Thyroid gland (tissue), 4 donors: ENCODE measurements around the gene ZNF326. TPM values are rescaled to one million over a fixed set of nuclear protein-coding genes. Genes with fewer than 3 reads are reported as not detected.

Experiments used
- DNase-seq, 2 donors: peaks; one replicate each; pipeline ENCODE4 v3.0.0-alpha.2; 2019
- H3K27ac ChIP-seq, 3 donors: fragments of 200-600 bp; sonication (generic); 1 replicate in 2 of 3; 2 replicates in 1 of 3; pipeline ENCODE4 v1.5.1; 2016 to 2019; ENCODE audit warnings: mild to moderate bottlenecking in 1 of 3, moderate library complexity in 1 of 3
- H3K27me3 ChIP-seq: fragments of 200-600 bp; sonication (generic); one replicate; pipeline ENCODE4 v1.5.1; 2019
- H3K36me3 ChIP-seq, 2 donors: fragments of 200-600 bp; sonication (generic); one replicate each; pipeline ENCODE4 v1.5.1; 2016 to 2019
- H3K4me1 ChIP-seq, 2 donors: fragments of 200-600 bp; sonication (generic); one replicate each; pipeline ENCODE4 v1.5.1; 2017 to 2019
- H3K4me3 ChIP-seq, 3 donors: fragments of 200-600 bp; sonication (generic); replicated peaks in 1 of 3; 1 replicate in 2 of 3; 2 replicates in 1 of 3; pipeline ENCODE4 v1.5.1; 2016; ENCODE audit warnings: mild to moderate bottlenecking in 1 of 3
- H3K9me3 ChIP-seq: fragments of 200-600 bp; sonication (generic); one replicate; pipeline ENCODE4 v1.5.1; 2017
- POLR2A ChIP-seq, 2 donors: fragments of 450-650 bp; IDR thresholded peaks; one replicate each; pipeline ENCODE4 v1.6.1; 2017; ENCODE audit warnings: antibody characterized with exemption in 2 of 2, mild to moderate bottlenecking in 2 of 2, moderate library complexity in 1 of 2
- WGBS, 2 donors: methylation state at CpG; one replicate each; pipeline ENCODE4 v1.1.5; 2017; 5-methylcytosine and 5-hydroxymethylcytosine counted together
- intact Hi-C: fragments of 100-400 bp; cut with DNase I; formaldehyde crosslinking; loops from one replicate; pipeline ENCODE4 v1.15.1; 2023
- total RNA-seq, 4 donors: library from RNA; depleted of rRNA; stranded (reverse); fragments of >200 nt; gene quantifications; one replicate each; pipeline ENCODE4 v1.2.3, GENCODE V29; 2016
- TF ChIP-seq, protein P1 (sequence below), 6 experiments: fragments of 200-600 bp in 3 of 6; fragments of 450-650 bp in 3 of 6; sonication (generic) in 3 of 6; IDR thresholded peaks; one replicate each; pipeline ENCODE4 v1.5.1; 2016 to 2019; ENCODE audit warnings: antibody characterized with exemption in 6 of 6, mild to moderate bottlenecking in 2 of 6, inconsistent platforms in 1 of 6, moderate library complexity in 1 of 6

ZNF326 gene
- total RNA-seq, 4 donors from 2014 or later = 19.5 to 34.2 (median 21.5) TPM

DNA sequence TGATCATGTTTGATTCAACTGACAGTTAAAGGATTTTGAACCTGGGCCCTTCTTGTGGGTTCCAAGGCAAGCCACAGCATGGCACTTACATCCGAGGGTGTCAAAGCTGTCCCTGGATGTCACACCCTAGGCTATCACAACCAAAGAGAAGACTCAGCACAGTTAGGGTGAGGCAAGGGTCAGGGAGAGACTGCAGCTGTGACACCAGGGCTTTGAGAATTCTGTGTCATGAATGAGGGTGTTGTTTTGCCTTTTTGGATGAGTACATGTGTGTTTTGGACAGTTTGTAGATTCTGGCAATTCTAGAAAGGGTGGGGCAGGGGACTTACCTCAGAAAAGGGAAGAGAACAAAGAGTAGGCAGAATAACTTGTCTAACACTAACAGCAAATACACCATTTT lies 37.8 kb upstream of the ZNF326 start:
- 71 to 81% methylated on average over 1 of the region's 1 CpG for WGBS, 2 donors
- TF ChIP-seq, protein P1, sequence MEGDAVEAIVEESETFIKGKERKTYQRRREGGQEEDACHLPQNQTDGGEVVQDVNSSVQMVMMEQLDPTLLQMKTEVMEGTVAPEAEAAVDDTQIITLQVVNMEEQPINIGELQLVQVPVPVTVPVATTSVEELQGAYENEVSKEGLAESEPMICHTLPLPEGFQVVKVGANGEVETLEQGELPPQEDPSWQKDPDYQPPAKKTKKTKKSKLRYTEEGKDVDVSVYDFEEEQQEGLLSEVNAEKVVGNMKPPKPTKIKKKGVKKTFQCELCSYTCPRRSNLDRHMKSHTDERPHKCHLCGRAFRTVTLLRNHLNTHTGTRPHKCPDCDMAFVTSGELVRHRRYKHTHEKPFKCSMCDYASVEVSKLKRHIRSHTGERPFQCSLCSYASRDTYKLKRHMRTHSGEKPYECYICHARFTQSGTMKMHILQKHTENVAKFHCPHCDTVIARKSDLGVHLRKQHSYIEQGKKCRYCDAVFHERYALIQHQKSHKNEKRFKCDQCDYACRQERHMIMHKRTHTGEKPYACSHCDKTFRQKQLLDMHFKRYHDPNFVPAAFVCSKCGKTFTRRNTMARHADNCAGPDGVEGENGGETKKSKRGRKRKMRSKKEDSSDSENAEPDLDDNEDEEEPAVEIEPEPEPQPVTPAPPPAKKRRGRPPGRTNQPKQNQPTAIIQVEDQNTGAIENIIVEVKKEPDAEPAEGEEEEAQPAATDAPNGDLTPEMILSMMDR (IDR thresholded peaks at IDR 0.05) = no peak
- no peak for TF ChIP-seq POLR2A (IDR thresholded peaks at IDR 0.05)
- Histone ChIP-seq H3K4me1 (peaks cover 14 to 17% of the 10 kb centered on the region in 2 donors), H3K27ac (no peak overlapping the region), H3K9me3 (no peaks in the 10 kb centered on the region), H3K36me3 (no peaks in the 10 kb centered on the region), H3K27me3 (no peaks in the 10 kb centered on the region), H3K4me3 (no peak overlapping the region)
- intact Hi-C loops = loop anchor here (10.0 kb wide), 1 partner anchor 152 kb away; no protein-coding TSS in a partner anchor
- DNase-seq = no peak

DNA sequence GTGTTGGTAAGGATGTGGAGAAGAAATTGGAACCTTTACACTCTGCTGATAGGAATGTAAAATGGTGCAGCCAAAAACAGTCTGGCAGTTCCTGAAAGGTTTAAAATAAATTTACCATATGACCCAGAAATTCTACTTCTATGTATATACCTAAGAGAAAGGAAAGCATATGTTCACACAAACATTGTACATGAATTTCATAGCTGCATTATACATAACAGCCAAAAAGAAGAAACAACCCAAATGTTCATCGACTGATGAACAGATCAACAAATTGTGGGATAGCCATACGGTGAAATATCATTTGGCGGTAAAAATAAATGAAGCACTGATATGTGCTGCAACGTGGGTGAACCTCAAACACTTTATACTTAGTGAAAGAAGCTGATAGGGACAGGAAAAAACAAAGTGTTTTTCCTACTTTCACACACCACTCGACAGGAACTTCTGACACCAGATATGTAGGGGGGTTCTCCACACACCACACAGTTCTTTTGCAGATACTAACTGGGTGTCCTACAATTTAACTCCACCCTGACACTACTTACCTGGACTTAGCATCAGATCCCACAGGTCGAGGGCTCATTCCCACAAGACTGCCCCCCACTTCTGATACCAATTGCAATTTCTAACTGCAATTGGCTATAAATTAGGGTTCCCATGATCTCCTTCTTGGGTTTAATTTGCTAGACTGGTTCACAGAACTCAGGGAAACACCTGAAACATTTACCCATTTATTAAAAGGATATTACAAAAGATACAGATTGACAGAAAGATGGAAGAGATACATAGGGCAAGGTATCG lies 35.9 kb upstream of the ZNF326 start:
- Histone ChIP-seq H3K27ac (no peak overlapping the region), H3K4me3 (no peak overlapping the region), H3K4me1 (no peaks in the 10 kb centered on the region), H3K27me3 (no peaks in the 10 kb centered on the region), H3K36me3 (no peaks in the 10 kb centered on the region), H3K9me3 (no peaks in the 10 kb centered on the region)
- DNase-seq = no peak
- no peak for TF ChIP-seq POLR2A (IDR thresholded peaks at IDR 0.05)
- TF ChIP-seq, protein P1 (IDR thresholded peaks at IDR 0.05) = no peak
- intact Hi-C loops = loop anchor here (10.0 kb wide), 1 partner anchor 154 kb away; no protein-coding TSS in a partner anchor
- 92 to 93% methylated on average over 7 of the region's 7 CpGs for WGBS, 2 donors

DNA sequence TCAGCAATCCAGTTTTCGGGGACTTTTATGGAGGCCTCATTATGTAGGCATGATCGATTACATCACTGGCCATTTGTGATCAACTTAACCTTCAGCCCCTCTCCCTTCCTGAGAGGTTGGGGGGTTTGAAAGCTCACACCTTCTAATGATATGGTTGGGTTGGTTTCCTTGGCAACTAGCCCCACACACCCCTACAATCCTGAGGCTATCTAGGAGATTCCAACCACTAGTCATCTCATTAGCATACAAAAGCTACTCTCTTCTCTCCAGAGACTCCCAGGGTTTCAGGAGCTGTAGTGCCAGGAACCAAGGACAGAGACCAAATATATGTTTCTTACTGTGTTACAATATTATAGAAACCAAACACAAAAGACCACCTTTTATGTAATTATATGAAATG lies 35.2 kb upstream of the ZNF326 start:
- intact Hi-C loops = loop anchor here (10.0 kb wide), 1 partner anchor 155 kb away; no protein-coding TSS in a partner anchor
- no peak for DNase-seq
- no peaks in the 10 kb centered on the region for H3K4me1 ChIP-seq
- no peak overlapping the region for H3K4me3 ChIP-seq
- H3K36me3 ChIP-seq = no peaks in the 10 kb centered on the region
- no peaks in the 10 kb centered on the region for H3K27me3 ChIP-seq
- 100% methylated on average over 2 of the region's 2 CpGs for WGBS, 2 donors
- H3K9me3 ChIP-seq = no peaks in the 10 kb centered on the region
- no peak overlapping the region for H3K27ac ChIP-seq
- no peak for TF ChIP-seq POLR2A (IDR thresholded peaks at IDR 0.05)
- TF ChIP-seq, protein P1 (IDR thresholded peaks at IDR 0.05) = no peak

DNA sequence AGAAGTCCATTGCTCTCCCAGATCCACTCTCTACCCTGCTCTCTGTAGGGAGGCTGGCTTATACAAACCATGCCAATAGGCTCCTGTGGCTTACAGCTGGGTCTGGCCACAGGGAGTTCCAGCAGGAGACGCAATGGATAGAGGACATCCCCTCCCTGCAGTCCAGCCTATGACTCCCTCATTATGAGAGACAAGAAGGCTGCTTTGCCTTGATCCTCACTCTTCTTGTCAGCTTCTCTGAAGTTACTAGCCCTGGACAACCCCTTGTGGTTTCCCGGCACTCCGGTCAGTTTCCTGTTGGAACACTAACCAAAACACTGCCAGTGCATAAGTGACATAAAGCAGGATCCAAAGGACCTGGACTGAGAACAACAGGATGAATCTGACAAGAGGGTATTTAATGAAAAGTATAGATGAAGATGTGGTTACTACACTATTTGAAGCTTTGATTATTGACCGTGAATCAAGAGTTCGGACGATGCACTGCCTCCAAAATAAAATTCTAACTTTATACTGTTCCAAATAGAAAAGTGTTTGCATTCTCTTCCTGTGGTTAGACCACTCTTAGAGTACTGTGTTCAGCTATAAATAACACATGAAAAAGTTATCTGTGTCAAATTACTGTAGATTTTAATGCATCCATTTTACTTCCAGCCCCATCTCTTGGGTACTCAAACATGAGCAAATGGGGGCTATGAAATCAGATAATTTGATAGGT lies 32.7 kb upstream of the ZNF326 start:
- Histone ChIP-seq H3K36me3 (no peaks in the 10 kb centered on the region), H3K4me3 (no peak overlapping the region), H3K4me1 (no peaks in the 10 kb centered on the region), H3K9me3 (no peaks in the 10 kb centered on the region), H3K27ac (no peak overlapping the region), H3K27me3 (no peaks in the 10 kb centered on the region)
- DNase-seq = no peak
- TF ChIP-seq, protein P1 (IDR thresholded peaks at IDR 0.05) = no peak
- no peak for TF ChIP-seq POLR2A (IDR thresholded peaks at IDR 0.05)
- 63 to 82% methylated on average over 6 of the region's 6 CpGs for WGBS, 2 donors
- intact Hi-C loops = no loop called here

DNA sequence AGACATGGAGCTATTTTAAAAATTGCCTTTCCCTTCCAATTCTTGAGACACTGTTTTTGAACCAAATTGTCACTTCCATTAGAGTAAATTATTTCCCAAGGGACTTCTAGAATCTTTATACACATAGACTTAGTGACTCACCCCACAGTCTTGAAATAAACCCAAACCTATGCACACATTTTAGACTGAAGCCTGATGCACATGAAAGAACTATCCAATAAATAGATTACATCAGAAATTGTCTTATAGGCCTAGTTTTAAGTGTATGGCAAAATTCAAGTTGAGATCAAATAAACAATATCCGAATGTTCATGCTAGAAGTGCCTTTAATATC lies 32.2 kb upstream of the ZNF326 start:
- TF ChIP-seq POLR2A (IDR thresholded peaks at IDR 0.05) = no peak
- TF ChIP-seq, protein P1 (IDR thresholded peaks at IDR 0.05) = no peak
- no peak overlapping the region for H3K27ac ChIP-seq
- intact Hi-C loops = no loop called here
- no peak overlapping the region for H3K4me3 ChIP-seq
- DNase-seq = no peak
- no peaks in the 10 kb centered on the region for H3K9me3 ChIP-seq
- WGBS, 2 donors = 94 to 96% methylated on average over 1 of the region's 1 CpG
- no peaks in the 10 kb centered on the region for H3K36me3 ChIP-seq
- H3K4me1 ChIP-seq = no peaks in the 10 kb centered on the region
- H3K27me3 ChIP-seq = no peaks in the 10 kb centered on the region
